ENCODE data around the gene GHR.

- TF ChIP-seq YY1 (IDR thresholded peaks at IDR 0.05; ENCODE audit: insufficient read depth, insufficient read length): no peak
- no peak for TF ChIP-seq ZNF274 (IDR thresholded peaks at IDR 0.05; ENCODE audit: low read depth, low read length)
- TF ChIP-seq SUZ12 (IDR thresholded peaks at IDR 0.05; ENCODE audit: extremely low read depth, insufficient read depth, insufficient read length): no peak
Measured at GRCh38 chr5:42648036-42648435, 224.8 kb downstream of the GHR start.

All from NT2/D1 (cell line).